Neural crest cell (in vitro differentiated cells): ENCODE data around the gene QRSL1. TPM values are rescaled to one million over a fixed set of nuclear protein-coding genes. Genes with fewer than 3 reads are reported as not detected.

Experiments
- DNase-seq: peaks from one replicate; pipeline ENCODE4 v3.0.0; 2021; ENCODE audit warnings: low read depth, mixed read lengths, low spot score
- H3K27ac Mint-ChIP-seq: one replicate; pipeline ENCODE4 v1.8.0; 2021; ENCODE audit warnings: mild to moderate bottlenecking, mixed read lengths; ENCODE audit not compliant: unreplicated experiment
- H3K27me3 Mint-ChIP-seq: 2 replicates; pipeline ENCODE4 v1.8.0; 2021; ENCODE audit warnings: low read depth, mild to moderate bottlenecking, mixed read lengths
- H3K36me3 Mint-ChIP-seq: 2 replicates; pipeline ENCODE4 v1.8.0; 2021; ENCODE audit warnings: low read depth, mild to moderate bottlenecking, mixed read lengths
- H3K4me1 Mint-ChIP-seq: 2 replicates; pipeline ENCODE4 v1.8.0; 2021; ENCODE audit warnings: mixed read lengths
- H3K4me3 Mint-ChIP-seq: one replicate; pipeline ENCODE4 v1.8.0; 2021; ENCODE audit warnings: mild to moderate bottlenecking, mixed read lengths
- H3K9me3 Mint-ChIP-seq: 2 replicates; pipeline ENCODE4 v1.8.0; 2021; ENCODE audit warnings: mixed read lengths
- CTCF ChIP-seq: fragments of 200-600 bp; sonication (generic); conservative IDR thresholded peaks from 2 replicates; pipeline ENCODE4 v1.5.0; 2021; ENCODE audit warnings: antibody characterized with exemption, mild to moderate bottlenecking
- total RNA-seq: library from RNA; stranded (reverse); gene quantifications from 2 replicates; pipeline ENCODE4 v1.2.1, GENCODE V29; 2021

The QRSL1 gene
- total RNA-seq, 1 donor from 2014 or later, result 18.4 TPM

GRCh38 chr6:106662458-106662857 lies 33.1 kb downstream of the QRSL1 start:
- TF ChIP-seq CTCF, result no peak
- Mint-ChIP-seq H3K36me3 (peaks cover 53% of the 10 kb centered on the region), H3K9me3 (peaks cover 10% of the 10 kb centered on the region), H3K4me1 (peaks cover 7% of the 10 kb centered on the region), H3K27me3 (no peaks in the 10 kb centered on the region), H3K4me3 (no peak overlapping the region), H3K27ac (no peak overlapping the region)
- no peak for DNase-seq

GRCh38 chr6:106666282-106667021 lies 37.1 kb downstream of the QRSL1 start:
- Mint-ChIP-seq H3K4me1 (no peaks in the 10 kb centered on the region), H3K27ac (no peak overlapping the region), H3K9me3 (no peaks in the 10 kb centered on the region), H3K4me3 (no peak overlapping the region), H3K27me3 (no peaks in the 10 kb centered on the region), H3K36me3 (peaks cover 22% of the 10 kb centered on the region)
- DNase-seq, result no peak
- no peak for TF ChIP-seq CTCF

- Mint-ChIP-seq H3K4me3 (no peak overlapping the region), H3K27me3 (no peaks in the 10 kb centered on the region), H3K27ac (no peak overlapping the region), H3K36me3 (peaks cover 23% of the 10 kb centered on the region), H3K9me3 (no peaks in the 10 kb centered on the region), H3K4me1 (no peaks in the 10 kb centered on the region)
- no peak for DNase-seq
- no peak for TF ChIP-seq CTCF
These were observed 37.6 kb downstream of the QRSL1 start for GRCh38 chr6:106667022-106667402.

- H3K27me3 Mint-ChIP-seq, result no peaks in the 10 kb centered on the region
- H3K36me3 Mint-ChIP-seq, result peaks cover 15% of the 10 kb centered on the region
- no peak for DNase-seq
- no peak for TF ChIP-seq CTCF
- no peaks in the 10 kb centered on the region for H3K4me1 Mint-ChIP-seq
- no peak overlapping the region for H3K4me3 Mint-ChIP-seq
- H3K9me3 Mint-ChIP-seq, result peaks cover 3% of the 10 kb centered on the region
- H3K27ac Mint-ChIP-seq, result no peak overlapping the region
These were observed 40.9 kb downstream of the QRSL1 start for GRCh38 chr6:106670236-106670635.

GRCh38 chr6:106671651-106672050 lies 42.3 kb downstream of the QRSL1 start:
- H3K4me3 Mint-ChIP-seq, result no peak overlapping the region
- H3K9me3 Mint-ChIP-seq, result peaks cover 3% of the 10 kb centered on the region
- no peaks in the 10 kb centered on the region for H3K27me3 Mint-ChIP-seq
- no peak for DNase-seq
- H3K36me3 Mint-ChIP-seq, result peaks cover 10% of the 10 kb centered on the region
- no peak for TF ChIP-seq CTCF
- no peak overlapping the region for H3K27ac Mint-ChIP-seq
- no peaks in the 10 kb centered on the region for H3K4me1 Mint-ChIP-seq
